Medulla oblongata (tissue), 1 donor: Measurements from ENCODE around the gene KCNJ1.

Experiments
- DNase-seq: peaks from one replicate; pipeline ENCODE4 v3.0.0-alpha.2; 2015; ENCODE audit errors: extremely low spot score

KCNJ1 gene

GRCh38 chr11:128824191-128825049 lies 42.7 kb downstream of the KCNJ1 start:
- DNase-seq = no peak

DNA sequence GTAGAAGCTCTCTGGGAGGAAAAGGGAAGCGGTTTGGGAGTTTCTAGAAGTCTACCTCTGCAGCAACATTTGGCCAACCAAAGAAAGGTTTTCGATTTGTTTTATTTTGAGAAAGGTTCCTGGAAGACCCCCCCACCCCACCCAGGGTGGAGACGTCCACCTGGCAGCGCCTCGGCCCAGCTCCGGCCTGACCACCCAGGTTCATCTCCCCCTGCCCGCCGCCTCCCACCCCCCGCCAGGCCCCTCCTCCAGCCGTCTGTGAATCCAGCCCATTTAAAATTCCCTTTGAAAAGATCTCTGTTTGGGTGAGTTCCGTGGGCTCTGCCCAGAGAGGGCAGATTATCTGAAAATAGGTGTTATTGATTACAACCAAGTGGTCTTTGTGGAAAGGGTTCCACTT lies 43.3 kb downstream of the KCNJ1 start:
- DNase-seq = no peak

DNA sequence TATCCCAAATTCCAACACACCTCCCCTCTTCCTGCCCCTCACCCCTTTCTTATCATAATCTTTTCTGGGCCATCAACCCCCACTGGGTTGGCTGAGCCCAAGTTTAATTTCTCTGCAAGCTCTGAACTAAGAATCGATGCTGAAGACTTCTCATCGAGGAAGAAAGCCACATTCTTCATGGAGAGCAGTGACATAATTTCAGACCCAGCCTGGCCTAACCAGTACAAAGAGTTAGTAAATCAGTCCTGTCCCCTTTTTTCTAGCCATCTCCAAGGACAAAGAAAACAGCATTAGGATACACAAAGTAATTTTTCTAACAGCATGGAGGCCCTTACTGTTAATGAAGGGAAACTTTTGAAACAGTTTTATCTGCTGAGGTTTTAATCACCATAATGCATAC lies 45.0 kb downstream of the KCNJ1 start:
- DNase-seq = no peak

DNA sequence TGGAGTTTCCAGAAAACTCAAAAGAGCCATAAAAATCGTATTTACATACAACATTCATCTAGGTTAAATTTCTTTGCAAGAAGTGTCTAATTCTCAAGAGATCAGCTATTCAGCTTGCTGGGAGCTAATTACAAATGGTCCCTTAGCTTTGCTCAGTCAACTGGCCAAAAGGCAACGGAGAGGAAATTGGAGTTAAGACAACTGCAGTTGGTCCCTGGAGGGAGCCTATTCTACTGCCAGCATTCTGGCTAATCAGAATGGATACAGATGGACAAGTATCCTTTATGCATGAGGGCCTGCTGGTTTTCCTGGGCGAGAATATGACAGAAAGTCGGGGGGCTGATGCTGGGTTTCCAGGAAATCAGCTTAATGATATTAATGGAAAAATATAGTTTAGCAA lies 45.5 kb downstream of the KCNJ1 start:
- DNase-seq = no peak

DNA sequence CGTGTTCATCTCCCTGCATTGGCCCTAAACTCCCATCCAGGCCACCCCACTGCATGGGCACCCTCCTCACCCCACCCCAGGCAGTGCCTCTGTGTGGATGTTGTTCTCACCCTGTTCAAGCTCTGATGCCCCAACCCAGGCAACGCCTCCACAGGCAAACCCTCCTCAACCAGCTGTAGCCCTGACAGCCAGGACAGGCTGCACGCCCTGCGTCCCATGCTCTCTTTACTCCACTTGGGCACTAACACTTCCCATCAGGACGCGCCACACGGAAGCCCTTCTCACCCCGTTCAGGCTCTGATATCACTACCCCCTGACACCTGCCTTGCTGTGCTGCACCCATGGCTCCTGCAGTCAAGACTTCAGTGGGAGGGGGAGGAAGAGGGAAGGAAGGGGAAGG lies 47.9 kb downstream of the KCNJ1 start:
- no peak for DNase-seq

DNA sequence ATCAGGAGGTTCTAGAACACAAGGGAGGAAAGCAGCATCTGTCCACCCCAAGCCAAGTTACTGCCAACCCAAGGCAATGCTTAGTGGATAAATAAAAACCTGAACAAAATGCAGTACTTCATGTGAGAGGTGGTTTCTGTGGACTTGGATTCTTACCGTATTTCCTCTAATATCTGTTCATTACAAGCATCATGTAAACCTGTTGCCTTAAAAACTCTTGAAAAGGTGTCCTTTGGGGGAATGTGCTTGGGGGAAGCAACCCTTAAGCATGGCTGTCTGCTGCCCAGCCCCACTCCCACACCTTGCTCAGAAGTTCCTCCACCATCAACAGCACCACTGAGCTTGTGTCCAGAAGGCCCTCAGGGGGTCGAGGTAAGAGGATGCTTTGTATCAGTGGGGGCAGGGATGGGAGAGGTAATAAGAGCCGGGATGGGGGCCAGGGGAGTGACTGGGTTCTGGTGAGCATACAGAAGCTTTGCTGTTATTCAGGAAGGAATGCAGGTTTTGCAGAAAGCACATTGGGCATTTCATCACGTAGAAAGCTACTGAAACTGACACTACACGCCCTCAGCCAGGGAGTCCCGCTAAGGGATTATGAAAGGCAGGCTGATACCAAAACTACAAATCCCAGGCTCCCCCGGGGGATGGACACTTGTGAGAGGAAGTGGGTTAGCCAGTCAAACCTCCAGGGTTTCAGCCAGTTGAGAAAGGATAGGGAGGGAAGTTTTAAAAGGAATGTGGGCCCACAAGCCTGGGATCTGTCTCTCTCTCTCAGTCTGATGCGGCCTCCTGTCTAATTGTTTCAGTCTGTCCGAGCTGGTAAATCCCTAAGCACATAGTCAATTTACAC lies 52.0 kb downstream of the KCNJ1 start:
- peak; percentile 13 for DNase-seq

- DNase-seq = no peak
Measured at GRCh38 chr11:128813729-128814128, 53.4 kb downstream of the KCNJ1 start.

- no peak for DNase-seq
Measured at GRCh38 chr11:128810784-128811514, 56.1 kb downstream of the KCNJ1 start.

DNA sequence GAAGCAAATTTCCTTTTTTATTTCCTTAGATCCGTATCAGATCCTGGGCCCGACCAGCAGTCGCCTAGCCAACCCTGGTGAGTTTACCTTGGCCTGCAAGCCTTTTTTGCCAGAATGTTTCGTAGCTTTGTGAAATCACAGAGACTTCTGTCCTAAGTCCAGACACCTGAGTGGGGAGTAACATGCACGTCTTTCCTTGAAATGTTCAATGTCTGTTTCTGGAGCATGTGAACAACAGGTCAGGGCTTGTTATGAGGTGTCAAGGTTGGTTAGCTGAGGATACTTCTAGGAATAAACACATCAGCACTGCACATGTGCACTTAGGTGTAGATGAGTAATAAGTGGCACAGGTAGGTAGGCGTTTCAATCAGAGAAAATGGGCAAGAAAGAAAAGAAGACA lies 58.0 kb downstream of the KCNJ1 start:
- no peak for DNase-seq

DNA sequence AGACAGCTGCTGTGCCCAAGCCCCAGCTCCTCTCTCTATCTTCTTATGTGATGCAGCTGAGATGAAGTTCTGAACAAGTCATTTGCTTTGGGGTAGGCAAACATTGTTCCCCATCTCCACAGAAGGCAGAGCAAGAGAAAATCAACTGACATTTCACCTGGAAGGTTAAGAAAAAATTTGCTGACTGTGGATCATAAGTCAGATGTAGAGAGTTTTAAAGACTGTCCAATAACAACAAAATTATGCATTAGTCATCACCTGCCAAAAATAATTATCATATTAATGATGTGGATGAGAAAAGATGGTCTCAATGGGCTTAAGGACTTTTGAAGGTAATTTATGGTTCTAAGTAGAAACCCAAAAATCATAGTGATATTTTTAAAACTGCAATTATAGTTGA lies 59.2 kb downstream of the KCNJ1 start:
- DNase-seq = no peak

DNA sequence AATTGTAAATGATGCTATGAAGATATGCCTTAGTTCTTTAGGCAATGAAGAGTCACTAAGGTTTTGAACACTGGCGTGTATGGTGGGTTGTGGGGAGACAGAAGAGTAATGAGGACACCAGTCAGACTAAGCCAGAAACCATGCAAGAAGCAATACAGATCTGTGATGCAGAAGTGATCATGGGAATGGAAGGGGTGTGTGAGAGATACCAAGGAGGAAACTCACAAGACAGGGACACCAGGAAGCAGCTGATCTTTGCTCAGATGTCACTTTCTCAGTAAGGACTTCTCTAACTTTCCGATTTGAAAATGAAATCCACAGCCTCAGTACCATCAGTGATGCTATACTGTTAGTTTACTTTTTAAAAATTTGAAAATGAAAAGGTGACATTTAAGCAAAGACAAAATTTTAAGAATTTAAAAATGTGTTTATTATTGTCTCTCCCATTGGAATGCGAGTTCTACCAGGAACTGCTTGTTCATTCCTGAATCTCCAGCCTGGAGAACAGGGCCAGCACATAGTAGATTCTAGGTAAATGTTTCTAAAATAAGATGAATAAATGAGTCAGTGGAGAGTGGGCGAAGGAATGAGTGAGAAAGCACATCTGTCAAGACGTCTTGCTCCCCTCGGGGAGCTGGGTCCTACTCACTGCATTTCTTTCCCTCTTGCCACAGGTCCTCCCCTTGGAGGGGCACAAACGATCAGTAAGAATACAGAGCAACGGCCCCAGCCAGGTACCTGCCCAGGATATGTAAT lies 60.4 kb downstream of the KCNJ1 start:
- no peak for DNase-seq

DNA sequence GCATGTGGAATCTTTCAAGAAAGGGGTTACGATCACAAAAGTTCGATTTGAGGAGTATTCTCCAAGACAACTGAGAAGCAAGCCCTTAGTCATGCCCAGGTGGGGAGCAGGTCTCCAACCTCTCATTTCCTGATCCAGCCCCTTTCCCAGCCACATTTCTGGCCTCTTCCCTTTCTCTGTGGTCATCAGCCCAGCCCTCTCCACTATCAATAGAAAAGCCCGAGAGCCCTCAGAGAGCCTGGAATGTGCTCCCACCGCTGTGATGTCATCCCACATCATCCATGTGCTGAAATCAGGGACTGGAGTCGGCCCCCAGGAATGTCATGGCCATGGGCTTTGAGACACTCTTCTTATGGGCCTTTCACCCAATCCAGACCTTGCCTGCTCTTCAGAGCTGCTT lies 62.6 kb downstream of the KCNJ1 start:
- DNase-seq = no peak

DNA sequence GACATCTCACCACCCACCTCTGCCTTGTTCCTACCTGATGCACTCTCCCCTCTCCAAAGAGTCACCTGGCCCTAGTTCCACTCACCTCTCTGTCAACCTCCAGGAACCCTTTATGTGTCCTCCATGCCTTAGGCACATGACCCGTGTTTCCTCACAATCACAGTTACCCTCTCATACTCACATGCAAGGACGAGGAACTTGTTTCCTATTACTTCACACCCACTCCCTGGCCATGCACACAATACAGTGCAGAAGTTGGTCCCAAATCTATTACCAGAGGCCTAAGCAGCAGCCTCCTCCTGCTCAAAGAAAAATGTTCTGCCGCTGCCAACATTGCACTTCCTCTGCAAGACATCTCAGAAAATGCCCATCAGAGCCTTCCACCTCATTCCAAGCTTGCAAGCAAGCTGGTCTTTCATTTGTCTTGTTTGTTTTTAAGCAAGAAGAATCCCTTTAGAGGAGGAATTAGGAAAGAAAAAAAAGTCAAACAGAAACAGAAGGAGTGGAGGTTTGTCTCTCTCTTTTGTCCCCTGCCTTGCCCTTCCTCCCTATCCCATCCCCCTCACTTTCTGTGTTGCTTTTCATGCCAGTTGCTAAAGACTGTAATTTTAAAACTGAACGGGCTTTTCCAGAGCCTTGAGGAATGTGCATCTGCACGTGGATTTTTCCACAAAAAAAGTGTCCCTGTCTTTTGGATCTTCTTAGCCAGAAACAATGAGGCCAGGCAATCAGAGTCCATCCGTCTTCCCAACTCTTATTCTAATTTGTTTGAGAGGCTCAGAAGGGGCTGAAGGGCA lies 63.4 kb downstream of the KCNJ1 start:
- DNase-seq = no peak

- no peak for DNase-seq
Measured at GRCh38 chr11:128803011-128803410, 64.1 kb downstream of the KCNJ1 start.

DNA sequence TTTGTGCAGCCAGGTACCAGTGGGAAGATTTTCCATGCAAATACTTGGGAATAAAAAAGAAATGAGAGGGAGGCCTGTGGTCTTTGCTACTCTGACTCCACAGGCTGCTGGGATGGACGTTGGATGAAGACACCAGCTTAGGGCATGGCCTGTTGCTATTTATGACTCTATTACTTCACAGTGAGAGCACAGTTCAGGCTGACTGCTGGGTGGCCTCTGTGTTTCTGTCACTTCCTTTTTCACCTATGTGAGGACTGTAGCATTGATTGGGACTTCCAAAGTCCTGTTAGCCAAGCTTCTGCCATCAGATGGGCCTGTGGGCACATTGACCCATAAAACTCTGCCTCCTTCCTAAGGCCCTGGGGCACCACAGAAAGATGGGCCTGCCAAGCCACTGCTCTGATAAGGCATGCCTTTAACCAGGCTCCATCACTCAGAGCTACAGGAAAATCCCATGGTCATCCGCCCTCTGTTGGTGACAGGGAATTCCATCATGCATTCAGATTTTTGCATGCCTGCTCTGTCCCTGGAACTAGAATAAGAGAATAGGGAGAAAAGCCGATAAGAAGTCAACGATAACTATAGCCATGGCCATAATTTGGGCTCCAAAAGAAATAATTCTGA lies 64.6 kb downstream of the KCNJ1 start:
- peak; percentile 14 for DNase-seq

- no peak for DNase-seq
Measured at GRCh38 chr11:128800871-128801417, 66.2 kb downstream of the KCNJ1 start.

- no peak for DNase-seq
Measured at GRCh38 chr11:128796270-128796669, 70.8 kb downstream of the KCNJ1 start.

DNA sequence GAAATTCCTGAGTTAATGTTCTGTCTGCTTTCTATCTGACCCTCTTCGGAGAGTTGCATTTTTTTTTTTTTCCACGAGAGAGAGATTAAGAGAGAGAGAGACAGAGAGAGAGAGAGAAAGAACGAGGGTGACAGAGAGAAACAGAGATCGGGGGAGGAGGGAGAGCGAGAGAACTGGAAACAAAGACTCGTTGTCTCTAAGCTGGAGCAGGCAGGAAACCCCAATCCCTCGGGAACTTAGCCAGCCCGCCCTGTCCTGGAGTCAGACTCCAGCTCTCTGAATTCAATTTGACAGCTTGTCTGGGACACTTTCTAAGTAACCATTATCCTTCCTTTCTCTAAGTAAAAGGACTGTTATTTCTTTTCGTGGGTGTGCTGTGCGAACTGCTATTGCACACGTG lies 76.9 kb downstream of the KCNJ1 start:
- peak; percentile 95 for DNase-seq

GRCh38 chr11:128789497-128790150 lies 77.5 kb downstream of the KCNJ1 start:
- DNase-seq = no peak
